Omental fat pad (tissue), 4 donors: ENCODE data around the gene SH2D4B. TPM values are rescaled to one million over a fixed set of nuclear protein-coding genes. Genes with fewer than 3 reads are reported as not detected.

Experiments
- ATAC-seq: fragments of 150-250 bp; one replicate; pipeline ENCODE4 v1.9.1; 2016; ENCODE audit warnings: mild to moderate bottlenecking, moderate library complexity; ENCODE audit not compliant: low FRiP score
- DNase-seq: peaks from one replicate; pipeline ENCODE4 v3.0.0-alpha.2; 2019; ENCODE audit warnings: low spot score
- CTCF ChIP-seq, 3 donors: fragments of 450-650 bp; IDR thresholded peaks; one replicate each; pipeline ENCODE4 v1.5.1; 2016 to 2017; ENCODE audit warnings: antibody characterized with exemption in 3 of 3, mild to moderate bottlenecking in 3 of 3, moderate library complexity in 2 of 3
- total RNA-seq, 4 donors: library from RNA; depleted of rRNA; stranded (reverse); fragments of >200 nt; gene quantifications; one replicate each; pipeline ENCODE4 v1.1.0, GENCODE V29; 2016

SH2D4B gene
- total RNA-seq, 4 donors from 2014 or later, result 0.13 TPM; not detected in 3

DNA sequence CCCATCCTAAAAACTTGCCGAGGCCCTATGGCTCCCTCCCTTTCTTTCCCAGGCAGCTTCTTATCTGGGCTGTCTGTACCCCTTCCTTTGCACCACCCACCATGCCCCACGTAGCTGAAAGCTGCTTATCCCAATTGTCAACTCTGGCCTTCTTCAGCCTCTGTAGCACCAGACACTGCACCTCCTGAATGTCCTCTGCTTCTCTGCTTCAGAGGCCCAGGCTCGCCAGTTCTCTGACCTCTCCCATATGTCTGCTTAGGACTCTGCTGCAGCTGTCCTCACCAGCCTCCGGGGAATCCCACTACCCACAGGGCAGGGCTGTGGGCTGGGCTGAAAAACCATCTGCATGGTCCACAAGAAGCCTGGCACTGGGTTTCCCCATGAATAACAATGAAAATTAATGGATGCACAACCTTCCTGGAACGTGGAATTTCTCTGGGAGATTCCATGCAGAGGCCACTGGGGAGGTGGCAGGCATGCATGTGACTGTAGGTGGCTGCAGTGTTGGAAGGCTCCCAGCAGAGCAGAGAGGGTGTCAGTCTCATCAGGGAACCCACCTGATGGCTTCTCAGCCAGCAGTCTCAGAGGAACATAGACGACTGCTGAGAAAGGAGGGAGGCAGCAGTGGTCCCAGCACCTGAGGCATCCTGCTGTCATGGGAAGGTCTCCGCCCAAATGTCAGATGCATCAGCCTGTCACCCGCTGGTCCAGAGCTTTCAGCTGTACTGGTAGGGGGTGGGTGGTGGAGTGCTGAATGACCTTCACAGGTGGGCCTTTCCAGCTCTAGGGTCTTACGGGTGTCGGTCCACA lies 16.8 kb upstream of the SH2D4B start:
- no peak for TF ChIP-seq CTCF (IDR thresholded peaks at IDR 0.05)
- no peak for DNase-seq
- ATAC-seq, result no peak

- no peak for TF ChIP-seq CTCF (IDR thresholded peaks at IDR 0.05)
- no peak for DNase-seq
- ATAC-seq, result no peak
These were observed 14.8 kb upstream of the SH2D4B start for GRCh38 chr10:80522756-80523363.

- ATAC-seq (no peak), DNase-seq (no peak)
- TF ChIP-seq CTCF (IDR thresholded peaks at IDR 0.05), result no peak
These were observed 13.9 kb upstream of the SH2D4B start for GRCh38 chr10:80523773-80524172.

GRCh38 chr10:80524190-80524909 lies 13.4 kb upstream of the SH2D4B start:
- TF ChIP-seq CTCF (IDR thresholded peaks at IDR 0.05), result no peak
- ATAC-seq (no peak), DNase-seq (no peak)

DNA sequence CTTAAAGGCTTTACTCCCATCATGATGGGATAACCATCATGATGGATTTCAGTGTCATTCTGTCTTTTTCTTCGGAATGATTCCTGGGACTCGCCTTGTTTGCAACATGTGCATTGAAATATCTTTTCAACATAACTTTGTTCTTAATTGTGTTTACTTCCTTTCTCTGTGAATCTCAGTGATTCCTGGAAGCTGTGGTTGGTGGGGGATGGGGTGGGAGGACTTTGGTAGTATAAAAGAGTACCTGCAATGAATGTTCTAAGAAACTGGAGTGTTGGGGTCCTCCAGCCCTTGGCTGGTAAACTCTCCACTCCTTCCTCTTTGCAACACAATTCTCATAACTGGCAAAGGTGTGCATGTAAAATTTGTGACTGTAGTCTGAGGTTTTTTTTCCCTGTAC lies 11.5 kb upstream of the SH2D4B start:
- ATAC-seq (no peak), DNase-seq (no peak)
- no peak for TF ChIP-seq CTCF (IDR thresholded peaks at IDR 0.05)

GRCh38 chr10:80526742-80527141 lies 11.0 kb upstream of the SH2D4B start:
- DNase-seq (no peak), ATAC-seq (no peak)
- TF ChIP-seq CTCF (IDR thresholded peaks at IDR 0.05), result no peak
